ENCODE results near the gene CRY1.
A peak's percentile ranks its signal among the peaks of the same experiment; 100 is the strongest.

The CRY1 gene

DNA sequence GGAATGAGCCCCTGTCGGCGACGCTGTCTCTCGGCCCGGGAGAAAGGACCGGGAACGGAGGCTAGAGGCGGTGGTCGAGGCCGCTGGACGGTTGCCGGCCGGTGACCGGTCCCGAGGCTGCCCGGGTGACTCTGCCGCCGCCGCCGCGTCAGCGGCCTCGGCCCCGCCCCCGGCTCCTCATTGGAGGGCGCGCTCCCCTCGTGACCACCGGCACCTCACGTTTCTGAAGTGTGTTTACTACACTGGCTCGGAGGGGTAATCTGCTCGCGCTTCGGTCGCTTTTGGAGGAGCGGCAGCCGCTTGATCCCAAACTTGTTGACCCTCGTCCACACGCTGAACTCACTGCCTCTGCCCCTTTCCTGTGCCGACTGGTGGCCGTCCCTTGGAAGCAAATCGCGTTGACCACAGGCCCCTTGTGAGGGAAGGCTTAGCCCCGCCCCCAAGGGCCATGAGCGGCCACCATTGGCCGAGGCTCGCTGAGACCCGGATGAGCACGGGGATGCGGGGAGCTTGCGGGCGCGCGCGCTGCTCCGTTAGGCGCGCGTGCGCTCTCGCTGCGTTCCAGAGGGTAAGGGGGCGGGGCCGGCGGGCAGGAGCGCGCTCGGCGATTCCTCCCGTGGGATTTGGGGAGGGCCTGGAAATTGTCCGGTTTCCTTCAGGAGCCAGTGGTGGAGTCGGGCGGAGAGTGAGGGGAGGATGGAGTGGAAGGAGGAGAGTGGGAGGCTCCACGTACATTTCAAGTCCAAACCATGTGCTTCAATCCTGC lies at the start of gene CRY1:
TSS of gene CRY1 (minus strand) at position 133 of the 766 bp plus-strand sequence. CDS start 588 bp downstream, outside the sequence.
- peak within 1 kb of the TSS; percentile 68 for H3K4me3 ChIP-seq (ENCODE audit: low read depth, low read length)
- TF ChIP-seq, protein P1, sequence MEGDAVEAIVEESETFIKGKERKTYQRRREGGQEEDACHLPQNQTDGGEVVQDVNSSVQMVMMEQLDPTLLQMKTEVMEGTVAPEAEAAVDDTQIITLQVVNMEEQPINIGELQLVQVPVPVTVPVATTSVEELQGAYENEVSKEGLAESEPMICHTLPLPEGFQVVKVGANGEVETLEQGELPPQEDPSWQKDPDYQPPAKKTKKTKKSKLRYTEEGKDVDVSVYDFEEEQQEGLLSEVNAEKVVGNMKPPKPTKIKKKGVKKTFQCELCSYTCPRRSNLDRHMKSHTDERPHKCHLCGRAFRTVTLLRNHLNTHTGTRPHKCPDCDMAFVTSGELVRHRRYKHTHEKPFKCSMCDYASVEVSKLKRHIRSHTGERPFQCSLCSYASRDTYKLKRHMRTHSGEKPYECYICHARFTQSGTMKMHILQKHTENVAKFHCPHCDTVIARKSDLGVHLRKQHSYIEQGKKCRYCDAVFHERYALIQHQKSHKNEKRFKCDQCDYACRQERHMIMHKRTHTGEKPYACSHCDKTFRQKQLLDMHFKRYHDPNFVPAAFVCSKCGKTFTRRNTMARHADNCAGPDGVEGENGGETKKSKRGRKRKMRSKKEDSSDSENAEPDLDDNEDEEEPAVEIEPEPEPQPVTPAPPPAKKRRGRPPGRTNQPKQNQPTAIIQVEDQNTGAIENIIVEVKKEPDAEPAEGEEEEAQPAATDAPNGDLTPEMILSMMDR (IDR thresholded peaks at IDR 0.05; ENCODE audit: borderline replicate concordance, insufficient read depth, low read depth, low read length): no peak

DNA sequence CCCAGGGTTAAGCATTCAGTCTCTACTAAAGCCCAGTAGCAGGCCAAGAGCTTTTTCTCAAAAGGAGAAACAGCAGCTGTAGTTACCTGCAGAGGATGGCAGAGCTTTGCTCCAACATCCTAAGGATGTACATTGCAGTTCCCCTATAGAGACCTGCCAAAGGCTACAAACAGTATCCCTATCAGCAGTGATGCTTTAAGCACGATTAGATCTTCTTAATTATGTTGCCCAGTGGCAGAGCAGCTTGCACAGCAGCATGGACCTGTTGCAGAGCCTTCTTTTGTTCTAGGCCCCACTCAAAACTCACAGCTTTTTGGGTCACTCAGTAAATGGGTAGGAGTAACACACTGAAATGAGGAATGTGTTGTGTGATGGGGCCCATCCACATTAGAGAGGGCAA lies 46.4 kb upstream of the CRY1 start:
- TF ChIP-seq, protein P1 (IDR thresholded peaks at IDR 0.05; ENCODE audit: borderline replicate concordance, insufficient read depth, low read depth, low read length): no peak
- H3K4me3 ChIP-seq (ENCODE audit: low read depth, low read length): no peak overlapping the region

DNA sequence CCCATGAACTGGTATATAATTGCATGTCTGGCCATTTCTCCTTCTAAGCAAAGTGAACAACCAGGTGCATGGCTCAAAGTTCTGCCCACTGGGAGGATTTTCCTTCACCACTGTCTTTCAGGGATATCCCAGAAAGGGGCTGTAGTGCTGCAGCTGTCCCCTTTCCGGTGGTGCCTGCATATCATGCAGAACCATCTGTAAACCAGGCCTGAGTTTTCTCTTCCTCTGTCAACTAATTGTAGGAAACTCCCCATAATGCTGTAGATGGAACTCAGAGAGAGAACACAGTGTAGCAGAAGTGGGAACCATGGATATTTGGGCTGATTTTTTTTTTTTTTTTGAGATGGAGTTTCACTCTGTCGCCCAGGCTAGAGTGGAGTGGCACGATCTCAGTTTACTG lies 45.6 kb upstream of the CRY1 start:
- TF ChIP-seq, protein P1 (IDR thresholded peaks at IDR 0.05; ENCODE audit: borderline replicate concordance, insufficient read depth, low read depth, low read length): no peak
- no peak overlapping the region for H3K4me3 ChIP-seq (ENCODE audit: low read depth, low read length)

DNA sequence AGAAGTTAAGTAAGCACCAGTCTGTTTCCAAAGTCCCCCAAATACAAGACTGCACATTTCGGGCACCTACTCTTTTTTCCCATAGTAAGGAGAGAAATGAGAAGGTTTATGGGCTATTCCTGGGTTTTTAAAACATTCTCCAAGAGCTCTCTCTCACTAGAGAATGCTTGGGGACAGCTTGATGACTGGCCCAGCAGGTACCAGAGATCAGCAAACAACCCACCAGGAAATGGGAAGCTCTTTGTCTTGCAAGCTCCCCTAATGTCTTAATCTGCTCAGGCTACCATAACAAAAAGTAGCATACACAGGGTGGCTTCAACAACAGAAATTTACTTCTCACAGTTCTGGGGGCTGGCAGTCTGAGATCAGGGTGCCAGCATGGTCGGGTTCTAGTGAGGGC lies 41.8 kb upstream of the CRY1 start:
- TF ChIP-seq, protein P1 (IDR thresholded peaks at IDR 0.05; ENCODE audit: borderline replicate concordance, insufficient read depth, low read depth, low read length): no peak
- no peak overlapping the region for H3K4me3 ChIP-seq (ENCODE audit: low read depth, low read length)

DNA sequence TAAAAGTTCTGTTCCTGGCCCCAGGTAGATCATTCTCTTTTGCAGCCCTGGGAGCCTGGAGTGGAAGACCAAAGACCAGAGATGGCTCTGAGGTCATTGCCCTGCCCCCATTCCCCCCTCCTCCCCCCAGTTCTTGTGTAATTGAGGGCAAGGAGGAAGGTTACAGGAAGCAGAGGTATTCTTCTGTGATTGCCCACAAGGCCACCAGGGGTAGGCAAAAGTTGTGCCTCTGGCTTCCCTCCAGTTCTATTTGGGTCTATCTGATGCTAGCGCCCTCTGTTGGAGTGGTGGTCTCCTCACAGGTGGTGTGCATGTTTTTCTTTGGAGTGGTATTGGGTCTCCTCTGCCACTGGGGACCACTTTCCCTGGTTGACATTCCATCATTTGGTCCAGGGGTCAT lies 41.2 kb upstream of the CRY1 start:
- TF ChIP-seq, protein P1 (IDR thresholded peaks at IDR 0.05; ENCODE audit: borderline replicate concordance, insufficient read depth, low read depth, low read length): peak; percentile 49; the same call in 1 of the 2 replicates
- no peak overlapping the region for H3K4me3 ChIP-seq (ENCODE audit: low read depth, low read length)

DNA sequence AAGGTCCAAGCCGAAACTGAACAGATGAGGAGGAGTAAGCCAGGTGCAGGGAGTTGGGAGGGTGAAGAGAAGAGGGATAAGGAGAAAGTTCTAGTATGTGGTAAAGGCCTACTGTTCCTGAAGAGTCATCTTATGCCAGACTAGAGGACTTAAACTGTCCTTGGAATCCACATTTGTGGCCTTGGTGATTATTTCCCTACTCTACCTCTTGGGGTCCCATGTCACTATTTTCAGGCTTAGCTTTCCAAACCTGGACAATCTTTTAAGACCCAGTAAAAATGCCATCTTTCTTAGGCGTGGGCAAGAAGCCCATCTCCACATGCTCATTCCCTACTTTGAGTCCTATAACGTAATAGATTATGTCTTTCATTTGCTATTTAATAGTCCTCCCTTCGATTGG lies 40.1 kb upstream of the CRY1 start:
- TF ChIP-seq, protein P1 (IDR thresholded peaks at IDR 0.05; ENCODE audit: borderline replicate concordance, insufficient read depth, low read depth, low read length): no peak

More for the DNA sequence above, 40.1 kb upstream of the CRY1 start:
- no peak overlapping the region for H3K4me3 ChIP-seq (ENCODE audit: low read depth, low read length)
